ENCODE data around the gene SIN3A.

DNA sequence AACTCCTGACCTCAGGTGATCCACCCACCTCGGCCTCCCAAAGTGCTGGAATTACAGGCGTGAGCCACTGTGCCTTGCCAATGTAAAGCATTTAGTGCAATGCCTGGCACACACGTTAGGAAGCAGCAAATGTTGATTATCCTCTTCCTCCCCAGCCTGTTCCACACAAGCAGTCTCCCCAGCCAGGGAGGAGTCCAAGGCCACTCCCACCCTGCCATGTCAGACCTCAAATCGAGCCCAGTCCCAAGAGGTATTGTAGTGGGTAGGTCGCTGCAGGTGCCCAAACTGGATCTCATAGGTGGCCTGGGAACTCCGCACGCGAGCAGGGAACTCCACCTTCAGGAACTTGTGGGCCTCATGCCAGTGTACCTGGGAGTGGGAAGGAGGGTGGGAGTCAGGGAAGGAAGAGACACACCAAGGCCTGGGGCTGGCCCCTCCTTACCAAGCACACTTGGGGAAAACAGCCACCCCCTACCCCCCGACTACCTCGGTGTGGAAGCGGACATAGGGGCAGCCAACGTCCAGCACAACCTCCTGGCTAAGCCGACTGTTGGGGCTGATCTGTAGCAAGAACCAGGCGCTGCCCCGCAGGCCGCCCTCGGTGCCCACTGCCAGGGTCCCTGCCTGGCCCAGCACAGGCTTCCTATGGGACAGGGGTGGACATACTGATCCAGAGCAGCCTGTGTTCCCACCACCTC, 93.4 kb downstream of the SIN3A start:
- TF ChIP-seq JUND (IDR thresholded peaks at IDR 0.05; ENCODE audit: low read length), result no peak
- no peak for TF ChIP-seq YY1 (IDR thresholded peaks at IDR 0.05; ENCODE audit: low read depth, low read length)
- no peak for TF ChIP-seq POLR2A (IDR thresholded peaks at IDR 0.05; ENCODE audit: control extremely low read depth in 1 of 2, low read depth in 2 of 2, low read length in 2 of 2)
- no peak for TF ChIP-seq RAD21 (IDR thresholded peaks at IDR 0.05 in 1 of 2, conservative IDR thresholded peaks at IDR 0.05 in 1 of 2; ENCODE audit: low read depth in 2 of 2, low read length in 2 of 2)
- TF ChIP-seq, protein P1, sequence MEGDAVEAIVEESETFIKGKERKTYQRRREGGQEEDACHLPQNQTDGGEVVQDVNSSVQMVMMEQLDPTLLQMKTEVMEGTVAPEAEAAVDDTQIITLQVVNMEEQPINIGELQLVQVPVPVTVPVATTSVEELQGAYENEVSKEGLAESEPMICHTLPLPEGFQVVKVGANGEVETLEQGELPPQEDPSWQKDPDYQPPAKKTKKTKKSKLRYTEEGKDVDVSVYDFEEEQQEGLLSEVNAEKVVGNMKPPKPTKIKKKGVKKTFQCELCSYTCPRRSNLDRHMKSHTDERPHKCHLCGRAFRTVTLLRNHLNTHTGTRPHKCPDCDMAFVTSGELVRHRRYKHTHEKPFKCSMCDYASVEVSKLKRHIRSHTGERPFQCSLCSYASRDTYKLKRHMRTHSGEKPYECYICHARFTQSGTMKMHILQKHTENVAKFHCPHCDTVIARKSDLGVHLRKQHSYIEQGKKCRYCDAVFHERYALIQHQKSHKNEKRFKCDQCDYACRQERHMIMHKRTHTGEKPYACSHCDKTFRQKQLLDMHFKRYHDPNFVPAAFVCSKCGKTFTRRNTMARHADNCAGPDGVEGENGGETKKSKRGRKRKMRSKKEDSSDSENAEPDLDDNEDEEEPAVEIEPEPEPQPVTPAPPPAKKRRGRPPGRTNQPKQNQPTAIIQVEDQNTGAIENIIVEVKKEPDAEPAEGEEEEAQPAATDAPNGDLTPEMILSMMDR (IDR thresholded peaks at IDR 0.05; ENCODE audit: control extremely low read depth in 1 of 3, insufficient read depth in 1 of 3, low read depth in 1 of 3, low read length in 3 of 3), result no peak
- TF ChIP-seq TAF1 (IDR thresholded peaks at IDR 0.05; ENCODE audit: low read depth, low read length), result no peak
- TF ChIP-seq POU5F1 (IDR thresholded peaks at IDR 0.05; ENCODE audit: low read depth, low read length), result no peak
- TF ChIP-seq KDM1A (IDR thresholded peaks at IDR 0.05; ENCODE audit: borderline replicate concordance, low read length), result no peak
- no peak for TF ChIP-seq GABPA (IDR thresholded peaks at IDR 0.05; ENCODE audit: borderline replicate concordance, insufficient read depth, low read length)
- no peak for TF ChIP-seq CHD1 (IDR thresholded peaks at IDR 0.05; ENCODE audit: low read depth, low read length)

All from H1 (cell line).